Measurements from ENCODE around the gene FBXO24. TPM values are rescaled to one million over a fixed set of nuclear protein-coding genes. Genes with fewer than 3 reads are reported as not detected.

The FBXO24 gene
- polyA plus RNA-seq, 1 donor: 2.3 TPM

- no peak for DNase-seq
Observed at GRCh38 chr7:100591596-100591995, 5.5 kb downstream of the FBXO24 start.

- no peak for DNase-seq
Observed at GRCh38 chr7:100595188-100595587, 9.1 kb downstream of the FBXO24 start.

- DNase-seq: no peak
Observed at GRCh38 chr7:100598425-100598824, 12.3 kb downstream of the FBXO24 start.

GRCh38 chr7:100599911-100600729, 14.0 kb downstream of the FBXO24 start:
- no peak for DNase-seq

- no peak for DNase-seq
Observed at GRCh38 chr7:100600730-100601038, 14.6 kb downstream of the FBXO24 start.

GRCh38 chr7:100602889-100603725, 17.0 kb downstream of the FBXO24 start:
- peak; percentile 88 for DNase-seq

- DNase-seq: no peak
Observed at GRCh38 chr7:100603726-100604027, 17.5 kb downstream of the FBXO24 start.

- DNase-seq: no peak
Observed at GRCh38 chr7:100604028-100604975, 18.2 kb downstream of the FBXO24 start.

- no peak for DNase-seq
Observed at GRCh38 chr7:100604976-100605911, 19.1 kb downstream of the FBXO24 start.

GRCh38 chr7:100606313-100606712, 20.2 kb downstream of the FBXO24 start:
- DNase-seq: no peak

- DNase-seq: no peak
Observed at GRCh38 chr7:100607111-100607510, 21.0 kb downstream of the FBXO24 start.

GRCh38 chr7:100609958-100610357, 23.8 kb downstream of the FBXO24 start:
- no peak for DNase-seq

GRCh38 chr7:100611983-100612729, 26.0 kb downstream of the FBXO24 start, which contains the start of gene MOSPD3:
TSS of gene MOSPD3 (plus strand) at chr7:100612540. CDS start at chr7:100612792, 252 bp downstream.
- DNase-seq: peak; percentile 99

GRCh38 chr7:100612730-100613390, 26.7 kb downstream of the FBXO24 start:
- DNase-seq: no peak

- DNase-seq: no peak
Observed at GRCh38 chr7:100613412-100614175, 27.5 kb downstream of the FBXO24 start.

- DNase-seq: no peak
Observed at GRCh38 chr7:100614308-100614861, 28.3 kb downstream of the FBXO24 start.

- no peak for DNase-seq
Observed at GRCh38 chr7:100620239-100620638, 34.1 kb downstream of the FBXO24 start.

GRCh38 chr7:100620804-100621203, 34.7 kb downstream of the FBXO24 start:
- no peak for DNase-seq

GRCh38 chr7:100621554-100621953, 35.4 kb downstream of the FBXO24 start:
- no peak for DNase-seq
